GM20000 (cell line): Measurements from ENCODE around the gene ABHD6.
A peak's percentile ranks its signal among the peaks of the same experiment; 100 is the strongest.

Experiments
- DNase-seq: peaks from one replicate; pipeline ENCODE4 v3.0.0; 2012; ENCODE audit warnings: low spot score
- TF ChIP-seq, protein P1 (sequence below): IDR thresholded peaks from 2 replicates; pipeline ENCODE4 v1.5.1; 2012; ENCODE audit warnings: mild to moderate bottlenecking, control low read depth; ENCODE audit errors: extremely low read depth, missing control alignments

The ABHD6 gene

DNA sequence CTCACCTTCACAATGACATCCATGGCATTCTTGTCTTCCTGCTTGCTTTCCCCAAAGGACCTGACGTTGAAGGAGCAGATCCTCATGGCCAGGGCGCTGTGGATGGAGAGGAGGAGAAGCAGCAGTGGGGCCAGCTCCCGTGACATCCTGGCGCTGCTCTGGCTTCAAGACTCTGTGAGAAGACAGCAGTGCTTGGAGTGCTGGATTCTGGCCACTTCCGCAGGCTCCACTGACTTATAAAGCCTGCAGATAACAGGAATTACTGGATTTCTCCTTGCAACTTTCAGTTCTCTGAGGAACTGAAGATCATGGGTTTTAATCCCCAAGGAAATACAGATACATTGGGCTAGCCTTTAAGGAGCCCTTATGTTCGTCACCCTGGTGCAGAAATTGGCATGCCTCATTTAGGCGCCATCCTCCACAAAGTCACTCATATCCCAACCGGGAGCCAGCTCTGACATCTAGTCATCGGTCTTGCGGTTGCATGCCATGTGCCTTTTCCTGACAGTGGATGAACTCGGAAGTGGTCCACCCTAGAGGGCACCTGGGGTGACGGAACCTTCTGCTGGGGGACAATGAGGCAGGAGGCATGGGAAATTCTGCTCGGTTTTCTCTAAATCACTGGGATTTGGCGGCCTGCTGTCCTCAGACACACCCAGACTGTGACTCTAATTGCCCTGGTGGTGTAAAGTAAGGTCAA lies 26.7 kb upstream of the ABHD6 start, which contains the start of gene DNASE1L3:
Gene DNASE1L3, minus strand, starts transcription at position 212 of the 700 bp plus-strand sequence. Its CDS starts 66 bp downstream, at position 146.
- TF ChIP-seq, protein P1, sequence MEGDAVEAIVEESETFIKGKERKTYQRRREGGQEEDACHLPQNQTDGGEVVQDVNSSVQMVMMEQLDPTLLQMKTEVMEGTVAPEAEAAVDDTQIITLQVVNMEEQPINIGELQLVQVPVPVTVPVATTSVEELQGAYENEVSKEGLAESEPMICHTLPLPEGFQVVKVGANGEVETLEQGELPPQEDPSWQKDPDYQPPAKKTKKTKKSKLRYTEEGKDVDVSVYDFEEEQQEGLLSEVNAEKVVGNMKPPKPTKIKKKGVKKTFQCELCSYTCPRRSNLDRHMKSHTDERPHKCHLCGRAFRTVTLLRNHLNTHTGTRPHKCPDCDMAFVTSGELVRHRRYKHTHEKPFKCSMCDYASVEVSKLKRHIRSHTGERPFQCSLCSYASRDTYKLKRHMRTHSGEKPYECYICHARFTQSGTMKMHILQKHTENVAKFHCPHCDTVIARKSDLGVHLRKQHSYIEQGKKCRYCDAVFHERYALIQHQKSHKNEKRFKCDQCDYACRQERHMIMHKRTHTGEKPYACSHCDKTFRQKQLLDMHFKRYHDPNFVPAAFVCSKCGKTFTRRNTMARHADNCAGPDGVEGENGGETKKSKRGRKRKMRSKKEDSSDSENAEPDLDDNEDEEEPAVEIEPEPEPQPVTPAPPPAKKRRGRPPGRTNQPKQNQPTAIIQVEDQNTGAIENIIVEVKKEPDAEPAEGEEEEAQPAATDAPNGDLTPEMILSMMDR, result no peak
- DNase-seq, result no peak

GRCh38 chr3:58214484-58215316 lies 22.9 kb upstream of the ABHD6 start:
- DNase-seq, result peak; percentile 60
- TF ChIP-seq, protein P1, result no peak

GRCh38 chr3:58215317-58216025 lies 22.1 kb upstream of the ABHD6 start:
- TF ChIP-seq, protein P1, result no peak
- DNase-seq, result no peak

GRCh38 chr3:58216496-58217195 lies 20.9 kb upstream of the ABHD6 start:
- no peak for DNase-seq
- TF ChIP-seq, protein P1, result no peak

DNA sequence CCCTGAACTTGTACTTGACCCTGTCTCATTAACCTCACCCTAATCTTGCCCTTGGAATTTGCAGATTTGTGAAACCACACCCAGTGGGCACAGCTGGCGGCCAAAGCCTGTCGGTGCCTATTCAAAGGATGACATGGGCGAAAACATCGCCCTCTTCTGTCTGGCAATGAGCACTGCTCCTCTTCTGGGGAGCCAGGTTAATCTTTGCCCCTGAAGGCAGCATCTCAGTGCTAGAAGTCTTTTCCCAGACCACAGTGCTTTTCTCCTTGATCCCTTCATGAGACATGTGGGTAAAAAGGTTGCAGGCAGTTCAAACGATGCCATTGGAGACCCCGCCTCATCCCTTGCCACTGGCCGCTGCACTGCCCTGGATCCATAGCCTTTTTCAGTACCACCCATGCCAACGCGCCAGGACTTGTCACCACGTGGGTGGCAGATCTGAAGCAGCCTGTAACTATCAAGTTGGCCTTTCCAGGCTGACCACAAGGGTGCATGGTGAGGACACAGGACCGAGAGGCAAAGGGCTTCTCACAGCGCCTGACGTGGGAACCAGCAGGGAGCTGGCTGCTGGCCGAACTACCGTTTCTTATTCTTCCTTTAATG lies 20.3 kb upstream of the ABHD6 start:
- TF ChIP-seq, protein P1, result peak; percentile 73
- DNase-seq, result peak; percentile 52

DNA sequence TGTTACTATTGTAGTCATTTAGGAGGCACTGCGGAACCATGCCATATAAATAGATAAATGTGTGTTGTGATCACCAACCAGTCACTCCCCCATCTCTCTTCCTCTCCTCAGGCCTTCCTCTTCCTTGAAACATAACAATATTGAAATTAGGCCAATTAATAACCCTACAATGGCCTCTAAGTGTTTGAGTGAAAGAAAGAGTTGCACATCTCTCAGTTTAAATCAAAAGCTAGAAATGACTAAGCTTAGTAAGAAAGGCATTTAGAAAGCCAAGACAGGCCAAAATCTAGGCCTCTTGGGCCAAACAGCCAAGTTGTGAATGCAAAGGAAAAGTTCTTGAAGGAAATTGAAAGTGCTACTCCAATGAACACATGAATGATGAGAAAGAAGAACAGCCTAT lies 18.7 kb upstream of the ABHD6 start:
- no peak for DNase-seq
- TF ChIP-seq, protein P1, result no peak
